GM13977 (cell line): Measurements from ENCODE around the gene CHRDL1.

ENCODE experiments used
- DNase-seq: peaks from one replicate; pipeline ENCODE4 v3.0.0; 2012; ENCODE audit warnings: low spot score
- in situ Hi-C: fragments of 300-500 bp; cut with MboI; formaldehyde crosslinking; loops from one replicate; pipeline ENCODE4 v1.12.0; 2022; ENCODE audit warnings: low sequenced_read_pairs, low pct_unique_long_range_greater_than_20kb, mixed read lengths, inconsistent platforms; ENCODE audit not compliant: unreplicated experiment
- TF ChIP-seq, protein P1 (sequence below): IDR thresholded peaks from 2 replicates; pipeline ENCODE4 v1.5.1; 2012; ENCODE audit warnings: mild to moderate bottlenecking, control low read depth; ENCODE audit not compliant: insufficient read depth; ENCODE audit errors: extremely low read depth, missing control alignments

Gene CHRDL1

DNA sequence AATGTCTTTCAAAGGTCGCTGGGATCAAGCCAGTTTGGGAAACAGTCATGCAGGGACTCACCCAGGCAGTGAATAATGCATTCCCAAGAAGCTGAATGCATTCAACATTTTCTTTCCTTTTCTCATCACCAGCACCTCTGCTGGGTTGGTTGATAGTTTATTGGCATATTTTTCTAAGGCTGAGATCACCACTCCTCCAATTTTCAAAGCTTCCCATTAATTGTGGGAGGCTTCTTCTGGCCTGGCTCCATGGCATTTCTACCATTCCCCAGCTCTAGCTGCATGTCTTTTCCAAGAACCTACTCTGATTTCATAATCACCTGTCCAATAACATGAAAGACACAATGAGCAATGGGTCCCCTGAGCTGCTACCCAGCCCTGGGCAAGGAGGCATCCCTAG lies 35.8 kb downstream of the CHRDL1 start:
- in situ Hi-C loops = no loop called here
- DNase-seq = no peak
- TF ChIP-seq, protein P1, sequence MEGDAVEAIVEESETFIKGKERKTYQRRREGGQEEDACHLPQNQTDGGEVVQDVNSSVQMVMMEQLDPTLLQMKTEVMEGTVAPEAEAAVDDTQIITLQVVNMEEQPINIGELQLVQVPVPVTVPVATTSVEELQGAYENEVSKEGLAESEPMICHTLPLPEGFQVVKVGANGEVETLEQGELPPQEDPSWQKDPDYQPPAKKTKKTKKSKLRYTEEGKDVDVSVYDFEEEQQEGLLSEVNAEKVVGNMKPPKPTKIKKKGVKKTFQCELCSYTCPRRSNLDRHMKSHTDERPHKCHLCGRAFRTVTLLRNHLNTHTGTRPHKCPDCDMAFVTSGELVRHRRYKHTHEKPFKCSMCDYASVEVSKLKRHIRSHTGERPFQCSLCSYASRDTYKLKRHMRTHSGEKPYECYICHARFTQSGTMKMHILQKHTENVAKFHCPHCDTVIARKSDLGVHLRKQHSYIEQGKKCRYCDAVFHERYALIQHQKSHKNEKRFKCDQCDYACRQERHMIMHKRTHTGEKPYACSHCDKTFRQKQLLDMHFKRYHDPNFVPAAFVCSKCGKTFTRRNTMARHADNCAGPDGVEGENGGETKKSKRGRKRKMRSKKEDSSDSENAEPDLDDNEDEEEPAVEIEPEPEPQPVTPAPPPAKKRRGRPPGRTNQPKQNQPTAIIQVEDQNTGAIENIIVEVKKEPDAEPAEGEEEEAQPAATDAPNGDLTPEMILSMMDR = no peak

- in situ Hi-C loops = no loop called here
- no peak for DNase-seq
- TF ChIP-seq, protein P1 = no peak
Measured at GRCh38 chrX:110758781-110759422, 36.7 kb downstream of the CHRDL1 start.

DNA sequence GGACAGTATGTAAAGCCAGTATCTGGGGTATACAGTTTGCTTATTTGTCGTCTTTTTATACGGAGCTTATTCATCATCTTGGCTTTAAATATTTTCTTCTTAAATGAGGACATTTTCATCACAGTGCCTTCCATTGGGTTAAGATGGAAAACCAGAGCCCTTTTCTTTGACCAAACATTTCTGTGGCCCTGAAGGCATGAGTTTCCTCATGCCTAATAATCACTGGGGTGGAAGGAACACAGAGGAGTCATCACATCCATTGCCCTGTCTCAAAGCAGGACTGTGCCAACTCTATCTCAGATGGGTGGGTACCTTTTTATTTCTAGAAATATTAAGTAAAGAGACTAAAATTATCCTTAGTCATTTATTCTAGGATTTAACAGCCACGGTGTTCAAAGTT lies 40.0 kb downstream of the CHRDL1 start:
- no peak for DNase-seq
- in situ Hi-C loops = no loop called here
- TF ChIP-seq, protein P1 = no peak

DNA sequence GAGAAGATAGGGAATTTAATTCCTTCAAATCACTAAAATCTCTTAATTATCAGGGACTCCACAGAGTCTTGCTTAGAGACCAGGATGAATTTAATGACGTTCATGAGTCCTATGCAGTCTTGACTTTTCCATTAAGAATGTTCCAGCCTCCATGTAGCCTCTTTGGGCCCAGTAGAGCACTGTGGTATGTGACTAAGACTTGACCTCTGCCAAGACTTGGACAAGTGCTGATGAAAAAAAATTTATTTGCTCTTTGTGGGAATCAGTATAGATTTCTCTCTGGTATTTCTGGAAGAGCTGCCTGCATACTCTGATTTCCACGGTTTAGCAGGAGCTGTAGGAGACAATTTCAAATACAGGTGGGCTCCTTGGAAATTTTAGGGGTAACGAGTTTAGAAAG lies 40.6 kb downstream of the CHRDL1 start:
- TF ChIP-seq, protein P1 = no peak
- no peak for DNase-seq
- in situ Hi-C loops = no loop called here

DNA sequence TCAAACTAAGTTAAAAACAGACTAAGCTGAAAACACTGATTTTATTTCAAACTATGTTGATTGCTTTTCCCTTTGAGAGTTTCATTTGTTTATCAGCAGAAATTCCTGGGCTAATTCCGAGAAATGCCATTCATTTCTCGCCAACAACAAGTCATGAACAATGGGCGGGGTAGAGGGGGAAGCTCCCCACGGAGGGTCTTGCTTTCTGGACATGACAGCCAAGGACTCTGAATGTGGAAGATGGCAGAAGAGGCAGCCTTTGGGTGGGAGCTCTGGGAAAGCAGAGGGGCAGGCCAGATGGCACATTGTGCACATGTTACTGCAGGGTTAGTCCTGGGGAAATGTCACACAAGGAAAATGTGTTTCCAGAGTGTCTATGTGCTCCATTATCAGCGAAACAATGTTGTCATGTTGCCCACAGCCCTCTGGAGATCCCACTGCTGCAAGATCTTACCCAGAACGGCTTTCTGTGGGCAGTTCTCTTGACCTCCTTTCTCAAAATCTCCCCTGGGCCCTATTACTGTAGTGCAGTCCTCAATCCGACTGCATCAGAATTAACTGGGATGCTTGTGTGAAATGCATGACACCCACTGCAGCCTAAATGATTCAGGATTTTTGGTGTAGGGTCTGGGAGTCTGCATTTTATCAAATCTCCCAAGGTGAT lies 45.0 kb downstream of the CHRDL1 start:
- TF ChIP-seq, protein P1 = no peak
- in situ Hi-C loops = no loop called here
- no peak for DNase-seq

DNA sequence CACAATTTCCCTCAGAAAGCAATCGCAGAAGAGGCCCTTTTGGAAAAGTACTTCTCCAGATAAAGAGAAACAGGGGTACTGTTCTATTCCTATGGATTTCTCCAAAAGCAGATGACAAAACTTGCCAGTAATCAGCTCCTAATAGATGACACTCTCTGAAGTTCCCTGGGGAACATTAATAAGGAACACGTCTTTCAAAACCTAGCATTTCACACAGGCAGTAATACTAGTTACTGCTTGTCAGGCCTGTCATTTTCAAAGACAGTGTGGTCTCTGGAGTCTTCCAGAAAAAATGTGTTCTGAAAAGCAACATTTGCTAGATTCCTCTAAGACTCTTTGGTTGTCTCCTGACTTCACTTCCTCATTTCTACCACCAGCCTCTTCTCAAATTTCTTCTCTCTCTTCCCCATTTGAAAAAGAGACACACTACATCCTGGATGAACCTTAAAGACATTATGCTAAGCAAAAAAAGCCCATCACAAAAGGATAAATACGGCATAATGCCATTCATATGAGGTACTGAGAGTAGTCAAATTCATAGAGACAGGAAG lies 47.3 kb downstream of the CHRDL1 start:
- in situ Hi-C loops = no loop called here
- TF ChIP-seq, protein P1 = no peak
- no peak for DNase-seq
